ENCODE results near the gene MCF2L.

- TF ChIP-seq, protein P1, sequence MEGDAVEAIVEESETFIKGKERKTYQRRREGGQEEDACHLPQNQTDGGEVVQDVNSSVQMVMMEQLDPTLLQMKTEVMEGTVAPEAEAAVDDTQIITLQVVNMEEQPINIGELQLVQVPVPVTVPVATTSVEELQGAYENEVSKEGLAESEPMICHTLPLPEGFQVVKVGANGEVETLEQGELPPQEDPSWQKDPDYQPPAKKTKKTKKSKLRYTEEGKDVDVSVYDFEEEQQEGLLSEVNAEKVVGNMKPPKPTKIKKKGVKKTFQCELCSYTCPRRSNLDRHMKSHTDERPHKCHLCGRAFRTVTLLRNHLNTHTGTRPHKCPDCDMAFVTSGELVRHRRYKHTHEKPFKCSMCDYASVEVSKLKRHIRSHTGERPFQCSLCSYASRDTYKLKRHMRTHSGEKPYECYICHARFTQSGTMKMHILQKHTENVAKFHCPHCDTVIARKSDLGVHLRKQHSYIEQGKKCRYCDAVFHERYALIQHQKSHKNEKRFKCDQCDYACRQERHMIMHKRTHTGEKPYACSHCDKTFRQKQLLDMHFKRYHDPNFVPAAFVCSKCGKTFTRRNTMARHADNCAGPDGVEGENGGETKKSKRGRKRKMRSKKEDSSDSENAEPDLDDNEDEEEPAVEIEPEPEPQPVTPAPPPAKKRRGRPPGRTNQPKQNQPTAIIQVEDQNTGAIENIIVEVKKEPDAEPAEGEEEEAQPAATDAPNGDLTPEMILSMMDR (IDR thresholded peaks at IDR 0.05), result no peak
- no peak for TF ChIP-seq POLR2A (IDR thresholded peaks at IDR 0.05)
Measured at GRCh38 chr13:113052971-113053370, 84.0 kb downstream of the MCF2L start.
